ENCODE measurements around the gene AQP12B. TPM values are rescaled to one million over a fixed set of nuclear protein-coding genes. Genes with fewer than 3 reads are reported as not detected.

Gene AQP12B
- polyA plus RNA-seq, 1 donor (not counting 4 experiments of a cell fraction or from before 2014, with no cell fraction given): not detected

- Histone ChIP-seq H3K79me2 (ENCODE audit: control insufficient read depth, insufficient read depth, low read length) (no peaks in the 10 kb centered on the region), H3K36me3 (ENCODE audit: control insufficient read depth in 2 of 2, extremely low read depth in 1 of 2, insufficient read depth in 2 of 2, low read length in 2 of 2) (no peaks in the 10 kb centered on the region), H3K9me3 (ENCODE audit: control insufficient read depth, low read depth, low read length) (no peaks in the 10 kb centered on the region), H2AFZ (ENCODE audit: control insufficient read depth, low read length) (no peak overlapping the region), H3K9ac (ENCODE audit: control insufficient read depth, extremely low read depth, insufficient read depth, low read length) (no peak overlapping the region), H3K4me3 (ENCODE audit: control insufficient read depth in 2 of 3, extremely low read depth in 1 of 3, insufficient read depth in 2 of 3, low read depth in 1 of 3, low read length in 3 of 3) (no peak overlapping the region), H3K27me3 (ENCODE audit: control insufficient read depth, extremely low read depth, insufficient read depth, low read length) (peaks cover 18% of the 10 kb centered on the region), H3K9me1 (ENCODE audit: control insufficient read depth, extremely low read depth, insufficient read depth, low read length) (no peaks in the 10 kb centered on the region), H3K27ac (ENCODE audit: control insufficient read depth, insufficient read depth, low read length) (no peak overlapping the region), H3K4me2 (ENCODE audit: control insufficient read depth, extremely low read depth, insufficient read depth, low read depth, low read length) (no peak overlapping the region), H3K4me1 (ENCODE audit: control insufficient read depth, extremely low read depth, insufficient read depth, low read length) (no peaks in the 10 kb centered on the region), H4K20me1 (ENCODE audit: control insufficient read depth, extremely low read depth, insufficient read depth, low read length) (no peaks in the 10 kb centered on the region)
- FAIRE-seq: no peak
- dilution Hi-C loops (cut with MboI; ENCODE audit: extremely low pct_ligation_motif_present, low sequenced_read_pairs): no loop called here
- DNase-seq (ENCODE audit: low read depth, low spot score): no peak
- TF ChIP-seq EZH2 (IDR thresholded peaks at IDR 0.05; ENCODE audit: low read length): no peak
- TF ChIP-seq CTCF (optimal IDR thresholded peaks at IDR 0.05 in 1 of 3, IDR thresholded peaks at IDR 0.05 in 1 of 3, conservative IDR thresholded peaks at IDR 0.05 in 1 of 3; ENCODE audit: extremely low read depth in 1 of 3, insufficient read depth in 2 of 3, low read length in 3 of 3): no peak
Observed at GRCh38 chr2:240728827-240729226, 46.1 kb upstream of the AQP12B start.

- Histone ChIP-seq H3K79me2 (ENCODE audit: control insufficient read depth, insufficient read depth, low read length) (no peaks in the 10 kb centered on the region), H3K27ac (ENCODE audit: control insufficient read depth, insufficient read depth, low read length) (no peak overlapping the region), H3K4me1 (ENCODE audit: control insufficient read depth, extremely low read depth, insufficient read depth, low read length) (no peaks in the 10 kb centered on the region), H3K27me3 (ENCODE audit: control insufficient read depth, extremely low read depth, insufficient read depth, low read length) (peaks cover 18% of the 10 kb centered on the region), H3K9me3 (ENCODE audit: control insufficient read depth, low read depth, low read length) (no peaks in the 10 kb centered on the region), H3K9me1 (ENCODE audit: control insufficient read depth, extremely low read depth, insufficient read depth, low read length) (no peaks in the 10 kb centered on the region), H3K9ac (ENCODE audit: control insufficient read depth, extremely low read depth, insufficient read depth, low read length) (no peak overlapping the region), H3K4me3 (ENCODE audit: control insufficient read depth in 2 of 3, extremely low read depth in 1 of 3, insufficient read depth in 2 of 3, low read depth in 1 of 3, low read length in 3 of 3) (no peak overlapping the region), H2AFZ (ENCODE audit: control insufficient read depth, low read length) (no peak overlapping the region), H3K36me3 (ENCODE audit: control insufficient read depth in 2 of 2, extremely low read depth in 1 of 2, insufficient read depth in 2 of 2, low read length in 2 of 2) (no peaks in the 10 kb centered on the region), H4K20me1 (ENCODE audit: control insufficient read depth, extremely low read depth, insufficient read depth, low read length) (no peaks in the 10 kb centered on the region), H3K4me2 (ENCODE audit: control insufficient read depth, extremely low read depth, insufficient read depth, low read depth, low read length) (no peak overlapping the region)
- dilution Hi-C loops (cut with MboI; ENCODE audit: extremely low pct_ligation_motif_present, low sequenced_read_pairs): no loop called here
- DNase-seq (ENCODE audit: low read depth, low spot score) (no peak), FAIRE-seq (no peak)
- TF ChIP-seq EZH2 (IDR thresholded peaks at IDR 0.05; ENCODE audit: low read length): no peak
- no peak for TF ChIP-seq CTCF (optimal IDR thresholded peaks at IDR 0.05 in 1 of 3, IDR thresholded peaks at IDR 0.05 in 1 of 3, conservative IDR thresholded peaks at IDR 0.05 in 1 of 3; ENCODE audit: extremely low read depth in 1 of 3, insufficient read depth in 2 of 3, low read length in 3 of 3)
Observed at GRCh38 chr2:240728361-240728760, 45.7 kb upstream of the AQP12B start.
